ENCODE data around the gene DLGAP1.

- TF ChIP-seq KLF1 (tag by site-specific recombination; IDR thresholded peaks at IDR 0.05) (no peak), MYNN (tag by site-specific recombination; IDR thresholded peaks at IDR 0.05; ENCODE audit: borderline replicate concordance) (no peak), ZNF449 (tag by site-specific recombination; IDR thresholded peaks at IDR 0.05) (no peak), YY1 (tag by site-specific recombination; IDR thresholded peaks at IDR 0.05) (no peak)
These were observed 989.1 kb downstream of the DLGAP1 start for GRCh38 chr18:3466045-3466444.
